IgD-negative memory B cell (primary cell): Measurements from ENCODE around the gene CEACAM19. TPM values are rescaled to one million over a fixed set of nuclear protein-coding genes. Genes with fewer than 3 reads are reported as not detected.
"Not testable (repeated sequence)": the region's sequence is repeated elsewhere in the genome, so short reads cannot be mapped to it uniquely, and the experiment has no call there.

Experiments used
- H3K27ac Mint-ChIP-seq, 3 donors: one replicate each; pipeline ENCODE4 v1.8.0; 2020 to 2022; ENCODE audit warnings: mild to moderate bottlenecking in 3 of 3, mixed read lengths in 3 of 3, moderate library complexity in 1 of 3
- H3K27me3 Mint-ChIP-seq: one replicate; pipeline ENCODE4 v1.8.0; 2021; ENCODE audit warnings: mixed read lengths
- H3K36me3 Mint-ChIP-seq: one replicate; pipeline ENCODE4 v1.8.0; 2020; ENCODE audit warnings: mild to moderate bottlenecking, mixed read lengths
- H3K4me1 Mint-ChIP-seq, 3 donors: one replicate each; pipeline ENCODE4 v1.8.0; 2020 to 2022; ENCODE audit warnings: mixed read lengths in 3 of 3, mild to moderate bottlenecking in 1 of 3
- H3K4me3 Mint-ChIP-seq, 4 donors: one replicate each; pipeline ENCODE4 v1.8.0; 2020 to 2022; ENCODE audit warnings: mild to moderate bottlenecking in 4 of 4, mixed read lengths in 4 of 4, moderate library complexity in 3 of 4
- H3K9me3 Mint-ChIP-seq, 3 donors: one replicate each; pipeline ENCODE4 v1.8.0; 2020 to 2021; ENCODE audit warnings: mixed read lengths in 3 of 3, mild to moderate bottlenecking in 1 of 3
- polyA plus RNA-seq: library from polyadenylated mRNA; unstranded; fragments of 300-500 nt; fragmentation: Illumina TruSeq; gene quantifications from one replicate; pipeline ENCODE4 v1.2.3, GENCODE V29; 2021

CEACAM19 gene
- polyA plus RNA-seq, 1 donor from 2014 or later = not detected

- Mint-ChIP-seq H3K27me3 (peaks cover 7% of the 10 kb centered on the region), H3K27ac (no peak overlapping the region), H3K9me3 (no peaks in the 10 kb centered on the region), H3K36me3 (peaks cover 1% of the 10 kb centered on the region), H3K4me3 (no peak overlapping the region), H3K4me1 (peaks cover 3 to 8% (median 5%) of the 10 kb centered on the region in 3 donors)
Measured at GRCh38 chr19:44696939-44697669, 25.8 kb downstream of the CEACAM19 start.

GRCh38 chr19:44697670-44698034, 26.4 kb downstream of the CEACAM19 start:
- Mint-ChIP-seq H3K27me3 (peaks cover 7% of the 10 kb centered on the region), H3K4me1 (peaks cover 1 to 2% (median 2%) of the 10 kb centered on the region in 3 donors), H3K4me3 (no peak overlapping the region), H3K36me3 (peaks cover 1% of the 10 kb centered on the region), H3K9me3 (no peaks in the 10 kb centered on the region), H3K27ac (no peak overlapping the region)

- H3K27ac Mint-ChIP-seq = no peak within 1 kb of the TSS
- H3K27me3 Mint-ChIP-seq = peaks cover 7% of the 10 kb centered on the region
- H3K36me3 Mint-ChIP-seq = peaks cover 1% of the 10 kb centered on the region
- H3K4me1 Mint-ChIP-seq = peaks cover 0 to 2% (median 0%) of the 10 kb centered on the region in 3 donors
- no peak within 1 kb of the TSS for H3K4me3 Mint-ChIP-seq
- no peaks in the 10 kb centered on the region for H3K9me3 Mint-ChIP-seq
Measured at GRCh38 chr19:44698492-44699201, 27.4 kb downstream of the CEACAM19 start, which contains the start of gene CEACAM16. TSS of gene CEACAM16 (plus strand) at chr19:44699151. CDS start at chr19:44701457, 2,306 bp downstream.

GRCh38 chr19:44700547-44700946, 29.3 kb downstream of the CEACAM19 start:
- Mint-ChIP-seq H3K4me3 (no peak overlapping the region), H3K4me1 (peaks cover 0 to 2% (median 0%) of the 10 kb centered on the region in 3 donors), H3K36me3 (peaks cover 1% of the 10 kb centered on the region), H3K27ac (no peak overlapping the region), H3K27me3 (peaks cover 7% of the 10 kb centered on the region), H3K9me3 (no peaks in the 10 kb centered on the region)

GRCh38 chr19:44701228-44701627, 29.9 kb downstream of the CEACAM19 start:
- no peaks in the 10 kb centered on the region for H3K9me3 Mint-ChIP-seq
- H3K27ac Mint-ChIP-seq = no peak overlapping the region
- H3K27me3 Mint-ChIP-seq = peaks cover 7% of the 10 kb centered on the region
- H3K36me3 Mint-ChIP-seq = peaks cover 1% of the 10 kb centered on the region
- peaks cover 0 to 2% (median 0%) of the 10 kb centered on the region in 3 donors for H3K4me1 Mint-ChIP-seq
- no peak overlapping the region for H3K4me3 Mint-ChIP-seq

GRCh38 chr19:44702551-44703176, 31.4 kb downstream of the CEACAM19 start:
- H3K4me3 Mint-ChIP-seq = no peak overlapping the region
- H3K36me3 Mint-ChIP-seq = no peaks in the 10 kb centered on the region
- H3K9me3 Mint-ChIP-seq = no peaks in the 10 kb centered on the region
- H3K27me3 Mint-ChIP-seq = peaks cover 7% of the 10 kb centered on the region
- no peaks in the 10 kb centered on the region for H3K4me1 Mint-ChIP-seq
- H3K27ac Mint-ChIP-seq = no peak overlapping the region

- H3K4me3 Mint-ChIP-seq = no peak overlapping the region
- H3K27me3 Mint-ChIP-seq = no peaks in the 10 kb centered on the region
- H3K9me3 Mint-ChIP-seq = no peaks in the 10 kb centered on the region
- no peaks in the 10 kb centered on the region for H3K4me1 Mint-ChIP-seq
- H3K36me3 Mint-ChIP-seq = no peaks in the 10 kb centered on the region
- H3K27ac Mint-ChIP-seq = no peak overlapping the region
Measured at GRCh38 chr19:44703336-44704078, 32.2 kb downstream of the CEACAM19 start.

- Mint-ChIP-seq H3K27ac (no peak overlapping the region), H3K4me1 (no peaks in the 10 kb centered on the region), H3K4me3 (no peak overlapping the region), H3K36me3 (no peaks in the 10 kb centered on the region), H3K27me3 (no peaks in the 10 kb centered on the region), H3K9me3 (no peaks in the 10 kb centered on the region)
Measured at GRCh38 chr19:44704982-44705381, 33.7 kb downstream of the CEACAM19 start.

- Mint-ChIP-seq H3K9me3 (peaks cover 0 to 3% (median 0%) of the 10 kb centered on the region in 3 donors), H3K27me3 (no peaks in the 10 kb centered on the region), H3K36me3 (no peaks in the 10 kb centered on the region), H3K27ac (no peak overlapping the region), H3K4me3 (no peak overlapping the region), H3K4me1 (no peaks in the 10 kb centered on the region)
Measured at GRCh38 chr19:44705502-44706010, 34.3 kb downstream of the CEACAM19 start.

- no peak overlapping the region for H3K4me3 Mint-ChIP-seq
- no peaks in the 10 kb centered on the region for H3K36me3 Mint-ChIP-seq
- no peaks in the 10 kb centered on the region for H3K4me1 Mint-ChIP-seq
- peaks cover 0 to 4% (median 0%) of the 10 kb centered on the region in 3 donors for H3K9me3 Mint-ChIP-seq
- peaks cover 7% of the 10 kb centered on the region for H3K27me3 Mint-ChIP-seq
- no peak overlapping the region for H3K27ac Mint-ChIP-seq
Measured at GRCh38 chr19:44706506-44707236, 35.4 kb downstream of the CEACAM19 start.

- Mint-ChIP-seq H3K36me3 (peaks cover 2% of the 10 kb centered on the region), H3K27ac (no peak overlapping the region), H3K4me1 (peaks cover 0 to 1% (median 0%) of the 10 kb centered on the region in 3 donors), H3K27me3 (peaks cover 7% of the 10 kb centered on the region), H3K4me3 (no peak overlapping the region), H3K9me3 (peaks cover 0 to 4% (median 0%) of the 10 kb centered on the region in 3 donors)
Measured at GRCh38 chr19:44707794-44708193, 36.5 kb downstream of the CEACAM19 start.

GRCh38 chr19:44708940-44709339, 37.7 kb downstream of the CEACAM19 start:
- H3K4me3 Mint-ChIP-seq = no peak overlapping the region
- no peak overlapping the region for H3K27ac Mint-ChIP-seq
- H3K9me3 Mint-ChIP-seq = peaks cover 0 to 4% (median 0%) of the 10 kb centered on the region in 3 donors
- H3K4me1 Mint-ChIP-seq = peaks cover 0 to 1% (median 0%) of the 10 kb centered on the region in 3 donors
- peaks cover 7% of the 10 kb centered on the region for H3K27me3 Mint-ChIP-seq
- H3K36me3 Mint-ChIP-seq = peaks cover 2% of the 10 kb centered on the region

- H3K36me3 Mint-ChIP-seq, H3K9me3 Mint-ChIP-seq, H3K4me3 Mint-ChIP-seq, H3K27me3 Mint-ChIP-seq, H3K27ac Mint-ChIP-seq, H3K4me1 Mint-ChIP-seq: not testable (repeated sequence)
Measured at GRCh38 chr19:44709434-44710266, 38.4 kb downstream of the CEACAM19 start.
